HepG2 (cell line): ENCODE data around the gene ADGRV1. TPM values are rescaled to one million over a fixed set of nuclear protein-coding genes. Genes with fewer than 3 reads are reported as not detected.

Source experiments
- ATM ChIP-seq: fragments of 450-650 bp; IDR thresholded peaks from 2 replicates; pipeline ENCODE4 v1.7.1; 2017; ENCODE audit warnings: mild to moderate bottlenecking, borderline replicate concordance
- HOXA5 ChIP-seq: sonication (generic); formaldehyde crosslinking; IDR thresholded peaks from 2 replicates; pipeline ENCODE4 v1.4.0; 2020; ENCODE audit warnings: missing genetic modification reagents
- SOX6 ChIP-seq, 2 experiments: fragments of 450-650 bp in 1 of 2; sonication (generic) in 1 of 2; formaldehyde crosslinking in 1 of 2; IDR thresholded peaks; 2 replicates each; pipeline versions ENCODE4 v1.4.0 to v1.6.1; 2017 to 2020; ENCODE audit warnings: antibody characterized with exemption in 1 of 2, mild to moderate bottlenecking in 1 of 2, missing genetic modification reagents in 1 of 2
- SP1 ChIP-seq, 2 experiments: fragments of 450-650 bp in 1 of 2; sonication (generic) in 1 of 2; formaldehyde crosslinking in 1 of 2; IDR thresholded peaks; 2 replicates each; pipeline versions ENCODE4 v1.4.0 to v1.6.1; 2016 to 2020; ENCODE audit warnings: missing genetic modification reagents in 1 of 2
- ZNF598 ChIP-seq: sonication (generic); formaldehyde crosslinking; IDR thresholded peaks from 2 replicates; pipeline ENCODE4 v1.5.1; 2020; ENCODE audit warnings: mild to moderate bottlenecking, missing genetic modification reagents, borderline replicate concordance
- ZSCAN30 ChIP-seq: sonication (generic); formaldehyde crosslinking; IDR thresholded peaks from 2 replicates; pipeline ENCODE4 v1.5.0; 2020; ENCODE audit warnings: mild to moderate bottlenecking, missing genetic modification reagents
- polyA plus RNA-seq, 8 experiments: library from polyadenylated mRNA; depleted of rRNA in 3 of 8; stranded (reverse) in 7 of 8; unstranded in 1 of 8; fragments of >200 nt; fragmentation: Illumina TruSeq in 4 of 8; extraction: Trizol in 4 of 8; gene quantifications; 2 replicates each; pipeline versions ENCODE4 v1.2.1 to v1.2.3, GENCODE V29; 2011 to 2016; ENCODE audit warnings: low read depth in 4 of 8, missing spikeins in 1 of 8, mixed read lengths in 1 of 8; ENCODE audit not compliant: insufficient read depth in 1 of 8
- total RNA-seq, 5 experiments: library from RNA; depleted of rRNA; stranded (reverse); fragments of >200 nt; fragmentation: Illumina TruSeq; extraction: Trizol; gene quantifications; 2 replicates each; pipeline ENCODE4 v1.2.3, GENCODE V29; 2016; ENCODE audit warnings: low read depth in 1 of 5
- TF ChIP-seq, protein P1 (sequence below): sonication (generic); formaldehyde crosslinking; IDR thresholded peaks from 2 replicates; pipeline ENCODE4 v1.5.0; 2020; ENCODE audit warnings: mild to moderate bottlenecking, missing genetic modification reagents
- TF ChIP-seq, protein P2 (sequence below): sonication (generic); formaldehyde crosslinking; IDR thresholded peaks from 2 replicates; pipeline ENCODE4 v1.8.1; 2023; ENCODE audit warnings: mild to moderate bottlenecking, inconsistent platforms, moderate library complexity, missing genetic modification reagents, borderline replicate concordance
- TF ChIP-seq, protein P3 (sequence below): sonication (generic); formaldehyde crosslinking; IDR thresholded peaks from 2 replicates; pipeline ENCODE4 v1.5.1; 2020; ENCODE audit warnings: missing genetic modification reagents, mild to moderate bottlenecking, borderline replicate concordance
- TF ChIP-seq, protein P4 (sequence below): sonication (generic); formaldehyde crosslinking; IDR thresholded peaks from 2 replicates; pipeline ENCODE4 v1.5.0; 2020; ENCODE audit warnings: missing genetic modification reagents, mild to moderate bottlenecking, borderline replicate concordance
- TF ChIP-seq, protein P5 (sequence below): IDR thresholded peaks from 2 replicates; pipeline ENCODE4 v1.6.1; 2016; ENCODE audit warnings: low read depth, missing genetic modification reagents, missing compliant biosample characterization
- TF ChIP-seq, protein P6 (sequence below): sonication (generic); formaldehyde crosslinking; conservative IDR thresholded peaks from 2 replicates; pipeline ENCODE4 v1.8.1; 2023; ENCODE audit warnings: missing genetic modification reagents

Gene ADGRV1
- total and polyA plus RNA-seq, 2 of the 13 experiments (the other 11 are each of a cell fraction or from before 2014, with no cell fraction given), result 1.7 to 3.9 TPM

DNA sequence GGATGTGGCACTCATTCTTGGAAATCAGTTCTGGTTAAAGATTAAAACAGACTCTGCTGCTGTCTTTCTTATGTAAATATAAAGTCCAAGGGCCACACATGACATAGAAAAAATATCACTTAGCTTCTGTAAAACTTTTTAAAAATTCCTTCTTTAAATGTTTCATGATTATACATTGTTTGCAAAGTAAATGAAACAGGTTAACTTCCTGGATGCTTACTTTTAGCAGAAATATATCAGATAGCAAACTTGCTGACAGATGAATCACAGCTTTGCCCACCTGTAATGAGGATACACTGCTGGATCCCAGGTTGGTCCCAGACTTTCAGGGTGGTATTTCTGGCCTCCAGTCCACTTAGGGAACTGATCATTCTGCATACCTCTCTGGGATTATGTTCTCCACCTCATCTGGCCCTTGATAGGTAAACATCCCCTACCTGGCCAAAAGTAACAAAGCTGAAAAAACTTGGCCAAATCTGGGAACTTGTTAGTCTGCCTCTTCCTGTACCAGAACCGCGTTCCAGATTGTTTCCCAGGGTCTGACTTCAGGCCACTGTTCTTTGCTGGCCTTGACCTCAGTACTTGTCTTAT, 340.5 kb downstream of the ADGRV1 start (continued):
- TF ChIP-seq, protein P1, sequence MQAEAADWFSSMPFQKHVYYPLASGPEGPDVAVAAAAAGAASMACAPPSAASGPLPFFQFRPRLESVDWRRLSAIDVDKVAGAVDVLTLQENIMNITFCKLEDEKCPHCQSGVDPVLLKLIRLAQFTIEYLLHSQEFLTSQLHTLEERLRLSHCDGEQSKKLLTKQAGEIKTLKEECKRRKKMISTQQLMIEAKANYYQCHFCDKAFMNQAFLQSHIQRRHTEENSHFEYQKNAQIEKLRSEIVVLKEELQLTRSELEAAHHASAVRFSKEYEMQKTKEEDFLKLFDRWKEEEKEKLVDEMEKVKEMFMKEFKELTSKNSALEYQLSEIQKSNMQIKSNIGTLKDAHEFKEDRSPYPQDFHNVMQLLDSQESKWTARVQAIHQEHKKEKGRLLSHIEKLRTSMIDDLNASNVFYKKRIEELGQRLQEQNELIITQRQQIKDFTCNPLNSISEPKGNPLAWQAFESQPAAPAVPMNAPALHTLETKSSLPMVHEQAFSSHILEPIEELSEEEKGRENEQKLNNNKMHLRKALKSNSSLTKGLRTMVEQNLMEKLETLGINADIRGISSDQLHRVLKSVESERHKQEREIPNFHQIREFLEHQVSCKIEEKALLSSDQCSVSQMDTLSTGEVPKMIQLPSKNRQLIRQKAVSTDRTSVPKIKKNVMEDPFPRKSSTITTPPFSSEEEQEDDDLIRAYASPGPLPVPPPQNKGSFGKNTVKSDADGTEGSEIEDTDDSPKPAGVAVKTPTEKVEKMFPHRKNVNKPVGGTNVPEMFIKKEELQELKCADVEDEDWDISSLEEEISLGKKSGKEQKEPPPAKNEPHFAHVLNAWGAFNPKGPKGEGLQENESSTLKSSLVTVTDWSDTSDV (CRISPR knock-in tag), result no peak
- TF ChIP-seq SOX6 (IDR thresholded peaks at IDR 0.05) (no peak), SOX6 (CRISPR knock-in tag; IDR thresholded peaks at IDR 0.05) (peak; percentile 76), HOXA5 (CRISPR knock-in tag) (no peak), ZSCAN30 (CRISPR knock-in tag) (no peak), ATM (no peak), SP1 (IDR thresholded peaks at IDR 0.05) (no peak), SP1 (CRISPR knock-in tag; IDR thresholded peaks at IDR 0.05) (no peak), ZNF598 (CRISPR knock-in tag) (no peak)
- TF ChIP-seq, protein P2, sequence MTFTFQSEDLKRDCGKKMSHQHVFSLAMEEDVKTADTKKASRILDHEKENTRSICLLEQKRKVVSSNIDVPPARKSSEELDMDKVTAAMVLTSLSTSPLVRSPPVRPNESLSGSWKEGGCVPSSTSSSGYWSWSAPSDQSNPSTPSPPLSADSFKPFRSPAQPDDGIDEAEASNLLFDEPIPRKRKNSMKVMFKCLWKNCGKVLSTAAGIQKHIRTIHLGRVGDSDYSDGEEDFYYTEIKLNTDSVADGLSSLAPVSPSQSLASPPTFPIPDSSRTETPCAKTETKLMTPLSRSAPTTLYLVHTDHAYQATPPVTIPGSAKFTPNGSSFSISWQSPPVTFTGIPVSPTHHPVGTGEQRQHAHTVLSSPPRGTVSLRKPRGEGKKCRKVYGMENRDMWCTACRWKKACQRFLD, result no peak
- TF ChIP-seq, protein P3, sequence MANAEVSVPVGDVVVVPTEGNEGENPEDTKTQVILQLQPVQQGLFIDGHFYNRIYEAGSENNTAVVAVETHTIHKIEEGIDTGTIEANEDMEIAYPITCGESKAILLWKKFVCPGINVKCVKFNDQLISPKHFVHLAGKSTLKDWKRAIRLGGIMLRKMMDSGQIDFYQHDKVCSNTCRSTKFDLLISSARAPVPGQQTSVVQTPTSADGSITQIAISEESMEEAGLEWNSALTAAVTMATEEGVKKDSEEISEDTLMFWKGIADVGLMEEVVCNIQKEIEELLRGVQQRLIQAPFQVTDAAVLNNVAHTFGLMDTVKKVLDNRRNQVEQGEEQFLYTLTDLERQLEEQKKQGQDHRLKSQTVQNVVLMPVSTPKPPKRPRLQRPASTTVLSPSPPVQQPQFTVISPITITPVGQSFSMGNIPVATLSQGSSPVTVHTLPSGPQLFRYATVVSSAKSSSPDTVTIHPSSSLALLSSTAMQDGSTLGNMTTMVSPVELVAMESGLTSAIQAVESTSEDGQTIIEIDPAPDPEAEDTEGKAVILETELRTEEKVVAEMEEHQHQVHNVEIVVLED (CRISPR knock-in tag), result peak; percentile 31; the same call in 1 of the 2 replicates
- TF ChIP-seq, protein P4, sequence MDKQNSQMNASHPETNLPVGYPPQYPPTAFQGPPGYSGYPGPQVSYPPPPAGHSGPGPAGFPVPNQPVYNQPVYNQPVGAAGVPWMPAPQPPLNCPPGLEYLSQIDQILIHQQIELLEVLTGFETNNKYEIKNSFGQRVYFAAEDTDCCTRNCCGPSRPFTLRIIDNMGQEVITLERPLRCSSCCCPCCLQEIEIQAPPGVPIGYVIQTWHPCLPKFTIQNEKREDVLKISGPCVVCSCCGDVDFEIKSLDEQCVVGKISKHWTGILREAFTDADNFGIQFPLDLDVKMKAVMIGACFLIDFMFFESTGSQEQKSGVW (CRISPR knock-in tag), result no peak
- TF ChIP-seq, protein P5, sequence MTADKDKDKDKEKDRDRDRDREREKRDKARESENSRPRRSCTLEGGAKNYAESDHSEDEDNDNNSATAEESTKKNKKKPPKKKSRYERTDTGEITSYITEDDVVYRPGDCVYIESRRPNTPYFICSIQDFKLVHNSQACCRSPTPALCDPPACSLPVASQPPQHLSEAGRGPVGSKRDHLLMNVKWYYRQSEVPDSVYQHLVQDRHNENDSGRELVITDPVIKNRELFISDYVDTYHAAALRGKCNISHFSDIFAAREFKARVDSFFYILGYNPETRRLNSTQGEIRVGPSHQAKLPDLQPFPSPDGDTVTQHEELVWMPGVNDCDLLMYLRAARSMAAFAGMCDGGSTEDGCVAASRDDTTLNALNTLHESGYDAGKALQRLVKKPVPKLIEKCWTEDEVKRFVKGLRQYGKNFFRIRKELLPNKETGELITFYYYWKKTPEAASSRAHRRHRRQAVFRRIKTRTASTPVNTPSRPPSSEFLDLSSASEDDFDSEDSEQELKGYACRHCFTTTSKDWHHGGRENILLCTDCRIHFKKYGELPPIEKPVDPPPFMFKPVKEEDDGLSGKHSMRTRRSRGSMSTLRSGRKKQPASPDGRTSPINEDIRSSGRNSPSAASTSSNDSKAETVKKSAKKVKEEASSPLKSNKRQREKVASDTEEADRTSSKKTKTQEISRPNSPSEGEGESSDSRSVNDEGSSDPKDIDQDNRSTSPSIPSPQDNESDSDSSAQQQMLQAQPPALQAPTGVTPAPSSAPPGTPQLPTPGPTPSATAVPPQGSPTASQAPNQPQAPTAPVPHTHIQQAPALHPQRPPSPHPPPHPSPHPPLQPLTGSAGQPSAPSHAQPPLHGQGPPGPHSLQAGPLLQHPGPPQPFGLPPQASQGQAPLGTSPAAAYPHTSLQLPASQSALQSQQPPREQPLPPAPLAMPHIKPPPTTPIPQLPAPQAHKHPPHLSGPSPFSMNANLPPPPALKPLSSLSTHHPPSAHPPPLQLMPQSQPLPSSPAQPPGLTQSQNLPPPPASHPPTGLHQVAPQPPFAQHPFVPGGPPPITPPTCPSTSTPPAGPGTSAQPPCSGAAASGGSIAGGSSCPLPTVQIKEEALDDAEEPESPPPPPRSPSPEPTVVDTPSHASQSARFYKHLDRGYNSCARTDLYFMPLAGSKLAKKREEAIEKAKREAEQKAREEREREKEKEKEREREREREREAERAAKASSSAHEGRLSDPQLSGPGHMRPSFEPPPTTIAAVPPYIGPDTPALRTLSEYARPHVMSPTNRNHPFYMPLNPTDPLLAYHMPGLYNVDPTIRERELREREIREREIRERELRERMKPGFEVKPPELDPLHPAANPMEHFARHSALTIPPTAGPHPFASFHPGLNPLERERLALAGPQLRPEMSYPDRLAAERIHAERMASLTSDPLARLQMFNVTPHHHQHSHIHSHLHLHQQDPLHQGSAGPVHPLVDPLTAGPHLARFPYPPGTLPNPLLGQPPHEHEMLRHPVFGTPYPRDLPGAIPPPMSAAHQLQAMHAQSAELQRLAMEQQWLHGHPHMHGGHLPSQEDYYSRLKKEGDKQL (CRISPR knock-in tag), result no peak
- TF ChIP-seq, protein P6, sequence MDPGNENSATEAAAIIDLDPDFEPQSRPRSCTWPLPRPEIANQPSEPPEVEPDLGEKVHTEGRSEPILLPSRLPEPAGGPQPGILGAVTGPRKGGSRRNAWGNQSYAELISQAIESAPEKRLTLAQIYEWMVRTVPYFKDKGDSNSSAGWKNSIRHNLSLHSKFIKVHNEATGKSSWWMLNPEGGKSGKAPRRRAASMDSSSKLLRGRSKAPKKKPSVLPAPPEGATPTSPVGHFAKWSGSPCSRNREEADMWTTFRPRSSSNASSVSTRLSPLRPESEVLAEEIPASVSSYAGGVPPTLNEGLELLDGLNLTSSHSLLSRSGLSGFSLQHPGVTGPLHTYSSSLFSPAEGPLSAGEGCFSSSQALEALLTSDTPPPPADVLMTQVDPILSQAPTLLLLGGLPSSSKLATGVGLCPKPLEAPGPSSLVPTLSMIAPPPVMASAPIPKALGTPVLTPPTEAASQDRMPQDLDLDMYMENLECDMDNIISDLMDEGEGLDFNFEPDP (CRISPR knock-in tag), result no peak
